GM18505 (cell line): ENCODE measurements around the gene PAIP2.
"Not testable (repeated sequence)": the region's sequence is repeated elsewhere in the genome, so short reads cannot be mapped to it uniquely, and the experiment has no call there.

ENCODE experiments used
- ATAC-seq: cut with Tn5 transposase; IDR thresholded peaks from one replicate; pipeline ENCODE4 v1.9.1; 2021; ENCODE audit not compliant: unreplicated experiment
- POLR2A ChIP-seq: IDR thresholded peaks from 4 replicates; pipeline ENCODE4 v1.6.1; 2011; ENCODE audit warnings: borderline replicate concordance; ENCODE audit not compliant: insufficient read depth, insufficient read length; ENCODE audit errors: extremely low read depth

The PAIP2 gene

GRCh38 chr5:139304391-139305324 is 37.0 kb upstream of the PAIP2 start:
- no peak for TF ChIP-seq POLR2A
- ATAC-seq = no peak

- no peak for ATAC-seq
- no peak for TF ChIP-seq POLR2A
These were observed 35.5 kb upstream of the PAIP2 start for GRCh38 chr5:139306197-139306596.

GRCh38 chr5:139306628-139307379 is 34.9 kb upstream of the PAIP2 start:
- ATAC-seq = no peak
- no peak for TF ChIP-seq POLR2A

- no peak for TF ChIP-seq POLR2A
- ATAC-seq = no peak
These were observed 32.9 kb upstream of the PAIP2 start for GRCh38 chr5:139308797-139309196.

- not testable (repeated sequence) for ATAC-seq
These were observed 30.9 kb upstream of the PAIP2 start for GRCh38 chr5:139310715-139311186.

- ATAC-seq = no peak
- no peak for TF ChIP-seq POLR2A
These were observed 29.6 kb upstream of the PAIP2 start for GRCh38 chr5:139312075-139312474.

GRCh38 chr5:139314276-139314675 is 27.4 kb upstream of the PAIP2 start:
- no peak for TF ChIP-seq POLR2A
- no peak for ATAC-seq

GRCh38 chr5:139315056-139315615 is 26.5 kb upstream of the PAIP2 start:
- no peak for ATAC-seq
- no peak for TF ChIP-seq POLR2A

- ATAC-seq = no peak
- no peak for TF ChIP-seq POLR2A
These were observed 5.8 kb upstream of the PAIP2 start for GRCh38 chr5:139335811-139336210.

GRCh38 chr5:139340051-139340450 is 1.6 kb upstream of the PAIP2 start:
- ATAC-seq = no peak

GRCh38 chr5:139341187-139341688 is 416 bp upstream of the PAIP2 start:
- ATAC-seq = no peak
- no peak for TF ChIP-seq POLR2A

More at GRCh38 chr5:139340051-139340450, 1.6 kb upstream of the PAIP2 start:
- no peak for TF ChIP-seq POLR2A

- no peak for ATAC-seq
- no peak for TF ChIP-seq POLR2A
These were observed 719 bp downstream of the PAIP2 start for GRCh38 chr5:139342423-139342723.

- TF ChIP-seq POLR2A = no peak
- no peak for ATAC-seq
These were observed 1.8 kb downstream of the PAIP2 start for GRCh38 chr5:139343476-139343875.

GRCh38 chr5:139344177-139344576 is 2.5 kb downstream of the PAIP2 start:
- no peak for ATAC-seq
- TF ChIP-seq POLR2A = no peak

- not testable (repeated sequence) for ATAC-seq
These were observed 3.8 kb downstream of the PAIP2 start for GRCh38 chr5:139345442-139345841.

- not testable (repeated sequence) for ATAC-seq
These were observed 6.2 kb downstream of the PAIP2 start for GRCh38 chr5:139347863-139348262.
